Activated CD8-positive, alpha-beta T cell treated with anti-CD3 and anti-CD28 coated beads for 36 hours (primary cell): ENCODE data around the gene GNAZ. TPM values are rescaled to one million over a fixed set of nuclear protein-coding genes. Genes with fewer than 3 reads are reported as not detected.
A peak's percentile ranks its signal among the peaks of the same experiment; 100 is the strongest.

Experiments
- ATAC-seq: fragments of 200-7000 bp; cut with Tn5 transposase; one replicate; pipeline ENCODE4 v1.10.0; 2021; ENCODE audit warnings: mild to moderate bottlenecking, moderate library complexity
- CTCF ChIA-PET: fragments of 350-600 bp; sonication (Branson Sonifier 250); formaldehyde crosslinking; loops from one replicate; lab custom pipeline; 2021; ENCODE audit warnings: antibody characterized with exemption; lab: Charles Lee
- POLR2A ChIA-PET: fragments of 350-600 bp; sonication (Branson Sonifier 250); formaldehyde crosslinking; loops from one replicate; lab custom pipeline; 2021; ENCODE audit warnings: antibody characterized with exemption; lab: Charles Lee
- DNase-seq: peaks from one replicate; pipeline ENCODE4 v3.0.0-alpha.2; 2020
- H3K27ac Mint-ChIP-seq: one replicate; pipeline ENCODE4 v1.8.0; 2021; ENCODE audit warnings: mild to moderate bottlenecking, mixed read lengths
- H3K27me3 Mint-ChIP-seq: one replicate; pipeline ENCODE4 v1.8.0; 2021; ENCODE audit warnings: mixed read lengths
- H3K36me3 Mint-ChIP-seq: one replicate; pipeline ENCODE4 v1.8.0; 2021; ENCODE audit warnings: low read depth, mixed read lengths
- H3K4me1 Mint-ChIP-seq: one replicate; pipeline ENCODE4 v1.8.0; 2021; ENCODE audit warnings: low read depth, mixed read lengths
- H3K4me3 Mint-ChIP-seq: one replicate; pipeline ENCODE4 v1.8.0; 2021; ENCODE audit warnings: mild to moderate bottlenecking, moderate library complexity, mixed read lengths
- H3K9me3 Mint-ChIP-seq: one replicate; pipeline ENCODE4 v1.8.0; 2021; ENCODE audit warnings: mixed read lengths
- CTCF ChIP-seq: fragments of 200-600 bp; IDR thresholded peaks from one replicate; pipeline ENCODE4 v1.8.0; 2022; ENCODE audit warnings: antibody characterized with exemption, mild to moderate bottlenecking
- intact Hi-C: fragments of 100-400 bp; cut with micrococcal nuclease; formaldehyde crosslinking; loops from one replicate; pipeline ENCODE4 v1.10.0; 2022
- total RNA-seq, 2 experiments: library from RNA; stranded (reverse); gene quantifications; one replicate each; pipeline ENCODE4 v1.2.3, GENCODE V29; 2021

GNAZ gene
- total RNA-seq, 2 experiments from 2014 or later = 0.50 to 0.56 TPM

GRCh38 chr22:23138584-23139435 lies 68.5 kb downstream of the GNAZ start:
- Mint-ChIP-seq H3K27me3 (no peaks in the 10 kb centered on the region), H3K36me3 (no peaks in the 10 kb centered on the region), H3K4me3 (no peak overlapping the region), H3K27ac (peak overlapping the region; percentile 90), H3K4me1 (peaks cover 67% of the 10 kb centered on the region), H3K9me3 (no peaks in the 10 kb centered on the region)
- ChIA-PET CTCF (interaction anchor here (0.9 to 2.4 kb wide), 10 partner anchors 11 to 255 kb away, joined by 3 to 14 read pairs (median 6); partner anchors contain the start of gene GNAZ), POLR2A (no interaction called here)
- intact Hi-C loops = no loop called here
- ATAC-seq (no peak), DNase-seq (no peak)
- TF ChIP-seq CTCF = no peak

GRCh38 chr22:23140385-23140784 lies 70.1 kb downstream of the GNAZ start:
- no peaks in the 10 kb centered on the region for H3K36me3 Mint-ChIP-seq
- H3K27ac Mint-ChIP-seq = no peak overlapping the region
- POLR2A ChIA-PET = no interaction called here
- no peak for TF ChIP-seq CTCF
- no peak overlapping the region for H3K4me3 Mint-ChIP-seq
- H3K27me3 Mint-ChIP-seq = no peaks in the 10 kb centered on the region
- H3K9me3 Mint-ChIP-seq = no peaks in the 10 kb centered on the region
- ATAC-seq (no peak), DNase-seq (no peak)
- H3K4me1 Mint-ChIP-seq = peaks cover 78% of the 10 kb centered on the region
- CTCF ChIA-PET = interaction anchor here (1.3 to 2.1 kb wide), 5 partner anchors 12 to 371 kb away, joined by 3 to 13 read pairs (median 4); no protein-coding TSS in a partner anchor
- intact Hi-C loops = no loop called here

GRCh38 chr22:23142546-23143105 lies 72.3 kb downstream of the GNAZ start:
- ChIA-PET CTCF (interaction anchor here (0.9 to 1.0 kb wide), 2 partner anchors 139 to 148 kb away, joined by 3 to 4 read pairs; no protein-coding TSS in a partner anchor), POLR2A (interaction anchor here (0.6 to 1.2 kb wide), 2 partner anchors 11 to 22 kb away, joined by 3 read pairs; no protein-coding TSS in a partner anchor)
- intact Hi-C loops = no loop called here
- DNase-seq (no peak), ATAC-seq (no peak)
- Mint-ChIP-seq H3K4me1 (peaks cover 62% of the 10 kb centered on the region), H3K36me3 (no peaks in the 10 kb centered on the region), H3K27ac (peak overlapping the region; percentile 81), H3K27me3 (no peaks in the 10 kb centered on the region), H3K4me3 (peak overlapping the region; percentile 59), H3K9me3 (no peaks in the 10 kb centered on the region)
- TF ChIP-seq CTCF = no peak

DNA sequence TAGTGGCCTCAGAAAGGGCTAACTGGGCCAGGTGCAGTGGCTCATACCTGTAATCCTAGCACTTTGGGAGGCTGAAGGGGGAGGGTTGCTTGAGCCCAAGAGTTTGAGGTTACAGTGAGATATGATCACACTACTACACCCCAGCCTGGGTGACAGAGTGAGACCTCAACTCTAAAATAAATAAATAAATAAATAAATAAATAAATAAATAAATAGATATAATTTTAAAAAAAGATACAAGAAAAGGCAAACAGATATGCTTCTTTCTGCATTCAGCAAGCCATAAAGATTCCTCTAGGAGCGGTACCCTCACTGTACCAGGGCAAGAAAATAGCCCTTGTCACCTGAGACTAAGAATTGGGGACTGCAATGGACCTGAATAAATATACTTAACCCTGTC lies 72.8 kb downstream of the GNAZ start:
- no peaks in the 10 kb centered on the region for H3K27me3 Mint-ChIP-seq
- CTCF ChIA-PET = interaction anchor here (1.0 to 2.8 kb wide), 2 partner anchors 184 to 186 kb away, joined by 4 to 14 read pairs; no protein-coding TSS in a partner anchor
- POLR2A ChIA-PET = no interaction called here
- H3K36me3 Mint-ChIP-seq = no peaks in the 10 kb centered on the region
- peaks cover 57% of the 10 kb centered on the region for H3K4me1 Mint-ChIP-seq
- H3K4me3 Mint-ChIP-seq = no peak overlapping the region
- H3K9me3 Mint-ChIP-seq = no peaks in the 10 kb centered on the region
- TF ChIP-seq CTCF = no peak
- H3K27ac Mint-ChIP-seq = no peak overlapping the region
- ATAC-seq (no peak), DNase-seq (no peak)
- intact Hi-C loops = no loop called here

DNA sequence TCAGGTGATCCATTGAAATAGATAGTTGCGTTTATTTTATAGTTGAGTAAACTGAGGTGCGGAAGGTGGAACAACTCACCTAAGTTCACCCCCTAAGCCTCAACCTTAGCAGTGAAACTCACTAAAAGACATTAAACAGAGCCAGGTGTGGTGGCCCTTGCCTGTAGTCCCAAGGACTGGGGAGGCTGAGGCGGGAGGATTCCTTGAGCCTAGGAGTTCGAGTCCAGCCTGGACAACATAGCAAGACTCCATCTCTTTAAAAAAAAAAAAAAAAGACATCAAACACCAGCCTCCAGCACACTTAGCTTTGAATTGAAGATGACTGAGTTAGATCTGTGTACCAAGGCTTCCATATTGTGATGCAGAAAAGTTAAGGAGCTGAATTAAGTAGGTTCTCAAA lies 74.1 kb downstream of the GNAZ start:
- Mint-ChIP-seq H3K4me3 (no peak overlapping the region), H3K27me3 (no peaks in the 10 kb centered on the region), H3K9me3 (no peaks in the 10 kb centered on the region), H3K27ac (no peak overlapping the region), H3K4me1 (peaks cover 47% of the 10 kb centered on the region), H3K36me3 (no peaks in the 10 kb centered on the region)
- DNase-seq = no peak
- intact Hi-C loops = no loop called here
- no peak for ATAC-seq
- CTCF ChIA-PET = interaction anchor here (0.7 to 2.8 kb wide), 7 partner anchors 12 to 242 kb away, joined by 3 to 14 read pairs (median 3); no protein-coding TSS in a partner anchor
- POLR2A ChIA-PET = no interaction called here
- no peak for TF ChIP-seq CTCF
